ENCODE measurements around the gene NUDT14.

The NUDT14 gene

DNA sequence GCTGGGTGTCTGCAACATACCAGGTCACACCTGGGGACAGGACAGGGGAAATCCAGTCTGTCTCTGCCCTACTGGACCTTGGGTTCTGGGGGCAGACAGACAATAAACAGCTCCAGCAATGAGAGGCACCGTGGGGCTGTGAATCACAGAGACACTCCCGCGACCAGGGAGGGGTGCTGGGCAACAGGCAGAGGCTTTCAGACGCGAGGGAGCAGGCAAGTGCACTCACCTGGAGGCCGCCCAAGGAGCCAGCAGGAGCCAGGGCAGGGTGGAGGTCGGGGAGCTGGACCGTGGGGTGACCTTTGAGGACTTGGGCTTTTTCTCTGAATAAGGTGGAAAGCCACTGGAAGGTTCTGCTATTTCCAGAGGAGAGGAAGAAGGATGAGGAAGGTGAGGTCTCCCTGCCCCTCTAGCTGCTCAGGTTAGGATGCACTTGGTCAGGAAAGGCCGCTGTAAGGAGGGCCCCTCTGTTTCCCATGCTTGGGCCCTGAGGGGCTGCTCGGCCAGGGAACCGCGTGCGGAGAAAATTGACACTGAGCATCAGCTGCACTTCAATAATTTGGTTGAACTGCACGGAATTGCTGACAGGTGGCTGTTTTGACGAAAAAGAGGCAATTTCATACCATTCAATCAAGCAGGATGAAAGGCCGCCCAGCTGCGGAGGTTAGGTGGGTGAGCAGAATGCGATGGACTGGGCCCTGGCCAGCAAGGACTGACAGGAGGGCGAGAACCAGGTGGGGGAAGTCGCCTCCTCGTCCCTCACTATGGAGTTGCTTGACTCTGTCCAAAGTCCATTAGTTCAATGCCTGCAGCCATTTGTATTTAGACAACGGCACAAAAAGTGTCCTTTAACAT lies 54.8 kb downstream of the NUDT14 start:
- Histone ChIP-seq H3K4me3 (ENCODE audit: low read depth in 1 of 2, low read length in 2 of 2) (no peak overlapping the region), H3K27me3 (ENCODE audit: control insufficient read depth in 1 of 2, insufficient read depth in 2 of 2, low read length in 2 of 2) (no peaks in the 10 kb centered on the region), H3K9ac (ENCODE audit: low read length) (no peak overlapping the region)

DNA sequence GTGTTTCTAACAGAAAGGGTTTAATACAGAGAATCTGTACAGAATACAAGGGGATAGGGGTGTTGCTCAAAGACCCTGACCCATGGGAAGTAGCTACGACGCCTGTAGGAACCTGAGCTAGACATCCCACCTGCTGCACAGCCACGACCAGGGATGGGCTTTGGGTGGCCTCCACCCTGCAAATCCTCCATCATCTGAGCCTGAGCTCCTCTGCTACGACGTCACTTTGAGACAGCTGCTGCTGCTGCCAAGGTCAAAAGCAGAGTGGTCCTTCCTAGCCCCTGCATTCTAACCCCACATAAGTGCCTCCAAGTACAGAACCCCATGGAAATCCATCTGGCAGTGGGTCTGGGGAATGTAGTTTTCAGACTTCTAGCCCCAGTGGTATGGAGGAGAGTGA lies 56.3 kb downstream of the NUDT14 start:
- no peak overlapping the region for H3K9ac ChIP-seq (ENCODE audit: low read length)
- H3K9me3 ChIP-seq (ENCODE audit: low read length): peaks cover 11% of the 10 kb centered on the region
- no peaks in the 10 kb centered on the region for H3K36me3 ChIP-seq (ENCODE audit: insufficient read depth, low read length)
- no peaks in the 10 kb centered on the region for H3K4me1 ChIP-seq (ENCODE audit: insufficient read depth, low read length)
- H3K27ac ChIP-seq (ENCODE audit: low read depth, low read length): no peak overlapping the region
- H3K27me3 ChIP-seq (ENCODE audit: control insufficient read depth in 1 of 2, insufficient read depth in 2 of 2, low read length in 2 of 2): no peaks in the 10 kb centered on the region
- no peak overlapping the region for H3K4me3 ChIP-seq (ENCODE audit: low read depth in 1 of 2, low read length in 2 of 2)

More for the DNA sequence above, 54.8 kb downstream of the NUDT14 start:
- Histone ChIP-seq H3K9me3 (ENCODE audit: low read length) (peaks cover 6% of the 10 kb centered on the region), H3K36me3 (ENCODE audit: insufficient read depth, low read length) (no peaks in the 10 kb centered on the region), H3K27ac (ENCODE audit: low read depth, low read length) (no peak overlapping the region), H3K4me1 (ENCODE audit: insufficient read depth, low read length) (no peaks in the 10 kb centered on the region)

DNA sequence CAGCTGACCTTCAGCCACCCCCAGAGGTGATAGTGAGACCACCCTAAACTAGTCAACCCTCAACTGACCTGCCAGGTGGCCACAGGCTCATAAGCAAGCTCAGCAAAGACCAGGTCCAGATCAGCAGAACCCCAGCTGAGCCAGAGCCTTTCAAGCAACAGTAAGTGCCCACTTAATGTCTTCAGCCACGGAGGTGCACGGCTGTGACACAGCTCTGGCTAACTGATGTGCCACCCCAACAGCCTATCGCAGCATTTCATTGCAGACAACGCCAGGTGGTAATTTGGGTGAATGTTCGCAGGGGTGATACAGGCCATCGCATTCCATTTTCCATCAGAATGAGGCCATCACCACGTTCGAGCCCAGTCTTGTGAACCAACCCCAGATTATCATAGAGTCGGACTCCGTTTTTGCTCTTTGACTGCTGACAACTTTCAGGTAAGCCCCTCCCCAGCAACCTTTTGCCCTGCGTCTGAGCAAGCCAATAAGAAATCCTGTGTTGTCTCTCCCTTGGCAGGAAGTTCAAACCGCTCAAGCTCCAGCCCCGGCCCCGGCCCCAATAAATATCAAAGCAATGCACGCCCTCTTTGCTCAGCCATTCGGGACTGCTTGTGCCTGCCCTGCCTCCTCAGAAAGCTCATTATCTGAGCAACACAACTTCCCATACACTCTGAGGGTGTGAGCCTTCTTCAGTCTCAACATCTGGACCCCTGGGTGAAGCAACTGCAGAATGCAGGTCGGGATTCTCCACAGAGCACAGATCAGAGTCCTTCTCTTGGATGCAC lies 56.9 kb downstream of the NUDT14 start:
- Histone ChIP-seq H3K4me1 (ENCODE audit: insufficient read depth, low read length) (no peaks in the 10 kb centered on the region), H3K27me3 (ENCODE audit: control insufficient read depth in 1 of 2, insufficient read depth in 2 of 2, low read length in 2 of 2) (no peaks in the 10 kb centered on the region), H3K9me3 (ENCODE audit: low read length) (peaks cover 11% of the 10 kb centered on the region), H3K27ac (ENCODE audit: low read depth, low read length) (no peak overlapping the region), H3K4me3 (ENCODE audit: low read depth in 1 of 2, low read length in 2 of 2) (no peak overlapping the region), H3K9ac (ENCODE audit: low read length) (no peak overlapping the region), H3K36me3 (ENCODE audit: insufficient read depth, low read length) (no peaks in the 10 kb centered on the region)

DNA sequence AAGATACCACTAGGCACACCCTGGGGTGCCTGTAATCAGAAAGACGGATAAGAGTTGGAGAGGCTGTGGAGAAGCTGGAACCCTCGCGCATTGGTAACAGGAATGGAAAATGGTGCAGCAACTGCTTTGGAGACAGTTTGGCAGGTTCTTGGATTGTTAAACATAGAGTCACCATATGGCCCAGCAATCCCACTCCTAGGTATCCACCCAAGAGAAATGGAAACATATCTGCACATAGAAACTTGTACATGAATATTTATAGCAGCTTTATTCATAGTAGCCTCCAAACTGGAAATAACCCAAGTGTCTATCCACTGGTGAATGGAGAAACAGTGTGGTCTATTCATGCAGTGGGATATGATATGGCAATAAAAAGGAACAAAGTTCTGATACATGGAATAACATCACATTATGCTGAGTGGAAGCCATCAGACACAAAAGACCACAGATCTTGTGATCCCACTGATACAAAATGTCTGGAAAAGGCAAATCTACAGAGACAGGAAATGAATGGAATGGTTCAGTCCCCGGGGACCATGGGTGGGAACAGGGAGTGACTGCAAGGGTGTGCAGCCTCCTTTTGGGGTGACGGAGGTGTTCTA lies 57.9 kb downstream of the NUDT14 start:
- Histone ChIP-seq H3K9ac (ENCODE audit: low read length) (no peak overlapping the region), H3K4me3 (ENCODE audit: low read depth in 1 of 2, low read length in 2 of 2) (no peak overlapping the region), H3K36me3 (ENCODE audit: insufficient read depth, low read length) (no peaks in the 10 kb centered on the region), H3K4me1 (ENCODE audit: insufficient read depth, low read length) (no peaks in the 10 kb centered on the region), H3K27me3 (ENCODE audit: control insufficient read depth in 1 of 2, insufficient read depth in 2 of 2, low read length in 2 of 2) (no peaks in the 10 kb centered on the region), H3K9me3 (ENCODE audit: low read length) (peaks cover 13% of the 10 kb centered on the region), H3K27ac (ENCODE audit: low read depth, low read length) (no peak overlapping the region)
